Osteocyte (in vitro differentiated cells): ENCODE data around the gene NGEF. TPM values are rescaled to one million over a fixed set of nuclear protein-coding genes. Genes with fewer than 3 reads are reported as not detected.
"Not testable (repeated sequence)": the region's sequence is repeated elsewhere in the genome, so short reads cannot be mapped to it uniquely, and the experiment has no call there.

ENCODE experiments used
- DNase-seq: peaks from one replicate; pipeline ENCODE4 v3.0.0; 2021; ENCODE audit warnings: mixed read lengths; ENCODE audit not compliant: unreplicated experiment; ENCODE audit errors: extremely low spot score
- H3K27ac Mint-ChIP-seq: one replicate; pipeline ENCODE4 v1.8.0; 2021; ENCODE audit warnings: mild to moderate bottlenecking, mixed read lengths; ENCODE audit not compliant: unreplicated experiment
- H3K27me3 Mint-ChIP-seq: one replicate; pipeline ENCODE4 v1.8.0; 2021; ENCODE audit warnings: mixed read lengths; ENCODE audit not compliant: unreplicated experiment
- H3K36me3 Mint-ChIP-seq: one replicate; pipeline ENCODE4 v1.8.0; 2021; ENCODE audit warnings: mixed read lengths; ENCODE audit not compliant: unreplicated experiment
- H3K4me1 Mint-ChIP-seq: one replicate; pipeline ENCODE4 v1.8.0; 2021; ENCODE audit warnings: mixed read lengths; ENCODE audit not compliant: unreplicated experiment
- H3K4me3 Mint-ChIP-seq: one replicate; pipeline ENCODE4 v1.8.0; 2021; ENCODE audit warnings: mild to moderate bottlenecking, moderate library complexity, mixed read lengths; ENCODE audit not compliant: unreplicated experiment
- H3K9me3 Mint-ChIP-seq: one replicate; pipeline ENCODE4 v1.8.0; 2021; ENCODE audit warnings: mixed read lengths; ENCODE audit not compliant: unreplicated experiment
- CTCF ChIP-seq: fragments of 200-600 bp; sonication (generic); IDR thresholded peaks from 2 replicates; pipeline ENCODE4 v1.5.0; 2021; ENCODE audit warnings: antibody characterized with exemption, mild to moderate bottlenecking, moderate library complexity
- total RNA-seq: library from RNA; stranded (reverse); gene quantifications from 2 replicates; pipeline ENCODE4 v1.2.1, GENCODE V29; 2021

NGEF gene
- total RNA-seq, 1 donor from 2014 or later, result 0.27 TPM

- H3K4me3 Mint-ChIP-seq, result no peak overlapping the region
- H3K27me3 Mint-ChIP-seq, result peaks cover 55% of the 10 kb centered on the region
- no peak for TF ChIP-seq CTCF
- DNase-seq, result no peak
- H3K4me1 Mint-ChIP-seq, result no peaks in the 10 kb centered on the region
- no peak overlapping the region for H3K27ac Mint-ChIP-seq
- H3K9me3 Mint-ChIP-seq, result no peaks in the 10 kb centered on the region
- no peaks in the 10 kb centered on the region for H3K36me3 Mint-ChIP-seq
Observed at GRCh38 chr2:232919141-232919540, 93.9 kb downstream of the NGEF start.

- Mint-ChIP-seq H3K27ac (no peak overlapping the region), H3K9me3 (peaks cover 28% of the 10 kb centered on the region), H3K27me3 (peaks cover 67% of the 10 kb centered on the region), H3K36me3 (peaks cover 5% of the 10 kb centered on the region), H3K4me3 (no peak overlapping the region), H3K4me1 (no peaks in the 10 kb centered on the region)
- no peak for TF ChIP-seq CTCF
- DNase-seq, result no peak
Observed at GRCh38 chr2:232913903-232914302, 99.2 kb downstream of the NGEF start.

DNA sequence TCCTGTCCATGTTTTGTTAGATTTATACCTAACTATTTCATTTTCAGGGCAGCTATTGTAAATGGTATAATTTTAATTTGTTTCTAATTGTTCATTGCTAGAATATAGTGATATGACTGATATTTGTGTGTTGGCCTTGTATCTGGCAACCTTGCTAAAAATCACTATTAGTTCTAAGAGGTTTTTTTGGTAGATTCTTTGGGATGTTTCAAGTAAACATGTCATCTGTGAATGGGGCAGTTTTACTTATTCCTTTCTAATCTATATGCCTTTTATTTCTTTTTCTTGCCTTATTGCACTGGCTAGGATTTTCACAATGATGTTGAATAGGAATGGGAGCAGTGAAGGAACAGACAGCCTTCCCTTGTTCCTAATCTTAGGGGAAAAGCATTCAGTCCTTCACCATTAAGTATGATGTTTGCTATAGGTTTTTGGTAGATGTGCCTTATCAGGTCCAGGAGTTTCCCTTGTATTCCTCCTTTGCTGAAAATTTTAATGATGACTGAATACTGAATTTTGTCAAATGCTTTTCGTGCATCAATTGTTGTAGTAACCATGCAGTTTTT, 101.3 kb downstream of the NGEF start:
- Mint-ChIP-seq H3K4me3 (no peak overlapping the region), H3K9me3 (peaks cover 28% of the 10 kb centered on the region), H3K27ac (no peak overlapping the region), H3K36me3 (peaks cover 5% of the 10 kb centered on the region), H3K4me1 (no peaks in the 10 kb centered on the region), H3K27me3 (peaks cover 57% of the 10 kb centered on the region)
- TF ChIP-seq CTCF, result no peak
- DNase-seq, result no peak

DNA sequence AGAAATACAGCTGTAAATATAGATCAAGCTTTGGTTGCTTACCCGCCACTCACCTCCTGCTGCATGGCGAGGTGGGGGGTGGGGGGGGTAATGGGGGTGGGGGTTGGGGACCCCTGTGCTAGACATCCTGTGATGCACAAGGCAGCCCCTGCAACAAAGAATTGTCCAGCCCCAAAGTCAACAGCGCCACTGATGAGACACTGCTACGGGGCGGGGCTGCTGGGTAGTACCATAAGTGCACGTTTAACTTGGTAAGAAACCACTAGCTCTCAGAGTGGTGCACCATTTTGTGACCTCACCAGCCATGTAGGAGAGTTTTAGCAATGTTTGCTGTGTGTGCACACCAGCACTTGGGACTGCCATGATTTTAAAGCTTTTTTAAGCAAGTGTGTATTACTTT, 102.7 kb downstream of the NGEF start:
- no peaks in the 10 kb centered on the region for H3K4me1 Mint-ChIP-seq
- no peak for TF ChIP-seq CTCF
- no peak overlapping the region for H3K27ac Mint-ChIP-seq
- H3K4me3 Mint-ChIP-seq, result no peak overlapping the region
- H3K27me3 Mint-ChIP-seq, result peaks cover 45% of the 10 kb centered on the region
- H3K36me3 Mint-ChIP-seq, result peaks cover 5% of the 10 kb centered on the region
- H3K9me3 Mint-ChIP-seq, result peaks cover 28% of the 10 kb centered on the region
- no peak for DNase-seq

DNA sequence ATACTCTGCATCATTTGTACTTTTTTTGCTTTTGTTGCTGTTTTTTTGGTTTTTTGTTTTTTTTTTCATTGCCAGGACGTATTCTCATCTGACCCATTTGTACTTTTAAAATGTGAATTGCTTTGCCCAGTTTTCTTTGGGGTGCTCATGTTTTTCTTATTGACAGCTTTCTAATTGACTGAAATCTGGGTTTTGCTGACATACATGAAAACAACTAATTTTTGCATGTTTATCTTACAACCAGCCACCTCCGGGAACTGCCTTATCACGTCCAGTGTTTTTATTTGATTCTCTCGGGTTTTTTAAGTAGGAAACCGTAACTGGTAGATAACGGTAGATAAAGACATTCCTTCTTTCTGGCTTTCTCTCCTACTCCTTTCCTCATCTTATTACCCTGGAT, 104.4 kb downstream of the NGEF start:
- no peak overlapping the region for H3K4me3 Mint-ChIP-seq
- peaks cover 40% of the 10 kb centered on the region for H3K27me3 Mint-ChIP-seq
- H3K9me3 Mint-ChIP-seq, result peaks cover 28% of the 10 kb centered on the region
- no peaks in the 10 kb centered on the region for H3K4me1 Mint-ChIP-seq
- no peak for DNase-seq
- no peak for TF ChIP-seq CTCF
- peaks cover 5% of the 10 kb centered on the region for H3K36me3 Mint-ChIP-seq
- H3K27ac Mint-ChIP-seq, result no peak overlapping the region

GRCh38 chr2:232907718-232908085, 105.4 kb downstream of the NGEF start:
- not testable (repeated sequence) for H3K36me3 Mint-ChIP-seq, DNase-seq, H3K4me3 Mint-ChIP-seq, H3K27ac Mint-ChIP-seq, H3K4me1 Mint-ChIP-seq
- Mint-ChIP-seq H3K9me3 (peaks cover 23% of the 10 kb centered on the region), H3K27me3 (peaks cover 34% of the 10 kb centered on the region)

GRCh38 chr2:232906867-232907717, 106.0 kb downstream of the NGEF start:
- H3K4me3 Mint-ChIP-seq, H3K27ac Mint-ChIP-seq, H3K36me3 Mint-ChIP-seq, H3K4me1 Mint-ChIP-seq, DNase-seq: not testable (repeated sequence)
- peaks cover 29% of the 10 kb centered on the region for H3K27me3 Mint-ChIP-seq
- peaks cover 19% of the 10 kb centered on the region for H3K9me3 Mint-ChIP-seq
